NK-92 treated with Interleukin-12 subunit alpha and Interleukin-12 subunit beta, amount 100 ng/mL, for 24 hours (cell line): Measurements from ENCODE around the gene KCNK18.

ENCODE experiments used
- DNase-seq: peaks from one replicate; lab custom pipeline; 2025; lab: John Stamatoyannopoulos, UW

The KCNK18 gene

GRCh38 chr10:117254338-117254737, 57.0 kb downstream of the KCNK18 start:
- DNase-seq = no peak

- no peak for DNase-seq
Observed at GRCh38 chr10:117254774-117255735, 57.8 kb downstream of the KCNK18 start.

GRCh38 chr10:117255835-117256460, 58.7 kb downstream of the KCNK18 start:
- no peak for DNase-seq

GRCh38 chr10:117256910-117257309, 59.6 kb downstream of the KCNK18 start:
- no peak for DNase-seq

GRCh38 chr10:117257721-117258120, 60.4 kb downstream of the KCNK18 start:
- no peak for DNase-seq

GRCh38 chr10:117259279-117259678, 62.0 kb downstream of the KCNK18 start:
- no peak for DNase-seq
